ENCODE data around the gene KIAA0319L. TPM values are rescaled to one million over a fixed set of nuclear protein-coding genes. Genes with fewer than 3 reads are reported as not detected.
"Not testable (repeated sequence)": the region's sequence is repeated elsewhere in the genome, so short reads cannot be mapped to it uniquely, and the experiment has no call there.

KIAA0319L gene
- total RNA-seq, 1 experiment from 2014 or later, result 20.9 TPM

DNA sequence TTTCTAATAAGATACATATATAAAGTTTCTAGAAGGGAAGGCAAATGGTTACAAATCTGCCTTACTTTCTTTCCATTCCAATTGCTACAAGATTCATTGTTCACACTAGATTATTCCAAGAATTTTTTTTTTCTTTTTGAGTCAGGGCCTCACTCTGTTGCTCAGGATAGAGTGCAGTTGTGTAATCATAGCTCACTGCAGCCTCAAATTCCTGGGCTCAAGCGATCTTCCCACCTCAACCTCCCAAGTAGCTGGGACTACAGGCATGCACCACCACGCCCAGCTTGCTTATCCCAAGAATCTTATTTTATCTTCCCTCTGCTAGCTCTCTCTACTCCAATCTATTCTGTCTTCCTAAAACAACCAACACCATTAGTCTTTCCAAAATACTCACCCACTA lies 81.8 kb downstream of the KIAA0319L start:
- Histone ChIP-seq H3K4me3 (ENCODE audit: low read length) (no peak overlapping the region), H3K9me2 (replicated peaks; ENCODE audit: low read length) (no peaks in the 10 kb centered on the region), H4K20me1 (ENCODE audit: low read length) (no peaks in the 10 kb centered on the region), H3K79me2 (ENCODE audit: low read length) (no peaks in the 10 kb centered on the region), H3K9me3 (ENCODE audit: low read length) (no peaks in the 10 kb centered on the region), H3K4me1 (ENCODE audit: insufficient read depth, low read length) (peaks cover 13% of the 10 kb centered on the region), H3K27ac (ENCODE audit: low read length) (no peak overlapping the region), H3K9ac (ENCODE audit: low read length) (no peak overlapping the region), H2AFZ (ENCODE audit: low read length) (no peak overlapping the region), H3K27me3 (ENCODE audit: low read length) (no peaks in the 10 kb centered on the region), H3K4me2 (ENCODE audit: low read length) (no peak overlapping the region), H3K36me3 (ENCODE audit: low read depth, low read length) (no peaks in the 10 kb centered on the region; the same call in 1 of the 2 replicates), H3F3A (ENCODE audit: low read length, unreplicated experiment) (no peaks in the 10 kb centered on the region)
- intact Hi-C loops (cut with micrococcal nuclease), result no loop called here
- no peak for ATAC-seq
- POLR2A ChIA-PET (ENCODE audit: unreplicated experiment), result no interaction called here
- no TSS peak for BruUV-seq (replicated peaks)
- DNase-seq, result no peak
- TF ChIP-seq EZH2 (IDR thresholded peaks at IDR 0.05; ENCODE audit: low read length, unreplicated experiment) (no peak), EZH2phosphoT487 (IDR thresholded peaks at IDR 0.05; ENCODE audit: borderline replicate concordance, low read length) (no peak)
- TF ChIP-seq, protein P1, sequence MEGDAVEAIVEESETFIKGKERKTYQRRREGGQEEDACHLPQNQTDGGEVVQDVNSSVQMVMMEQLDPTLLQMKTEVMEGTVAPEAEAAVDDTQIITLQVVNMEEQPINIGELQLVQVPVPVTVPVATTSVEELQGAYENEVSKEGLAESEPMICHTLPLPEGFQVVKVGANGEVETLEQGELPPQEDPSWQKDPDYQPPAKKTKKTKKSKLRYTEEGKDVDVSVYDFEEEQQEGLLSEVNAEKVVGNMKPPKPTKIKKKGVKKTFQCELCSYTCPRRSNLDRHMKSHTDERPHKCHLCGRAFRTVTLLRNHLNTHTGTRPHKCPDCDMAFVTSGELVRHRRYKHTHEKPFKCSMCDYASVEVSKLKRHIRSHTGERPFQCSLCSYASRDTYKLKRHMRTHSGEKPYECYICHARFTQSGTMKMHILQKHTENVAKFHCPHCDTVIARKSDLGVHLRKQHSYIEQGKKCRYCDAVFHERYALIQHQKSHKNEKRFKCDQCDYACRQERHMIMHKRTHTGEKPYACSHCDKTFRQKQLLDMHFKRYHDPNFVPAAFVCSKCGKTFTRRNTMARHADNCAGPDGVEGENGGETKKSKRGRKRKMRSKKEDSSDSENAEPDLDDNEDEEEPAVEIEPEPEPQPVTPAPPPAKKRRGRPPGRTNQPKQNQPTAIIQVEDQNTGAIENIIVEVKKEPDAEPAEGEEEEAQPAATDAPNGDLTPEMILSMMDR (conservative IDR thresholded peaks at IDR 0.05; ENCODE audit: low read depth, low read length), result no peak
- CTCF ChIA-PET, result no interaction called here

DNA sequence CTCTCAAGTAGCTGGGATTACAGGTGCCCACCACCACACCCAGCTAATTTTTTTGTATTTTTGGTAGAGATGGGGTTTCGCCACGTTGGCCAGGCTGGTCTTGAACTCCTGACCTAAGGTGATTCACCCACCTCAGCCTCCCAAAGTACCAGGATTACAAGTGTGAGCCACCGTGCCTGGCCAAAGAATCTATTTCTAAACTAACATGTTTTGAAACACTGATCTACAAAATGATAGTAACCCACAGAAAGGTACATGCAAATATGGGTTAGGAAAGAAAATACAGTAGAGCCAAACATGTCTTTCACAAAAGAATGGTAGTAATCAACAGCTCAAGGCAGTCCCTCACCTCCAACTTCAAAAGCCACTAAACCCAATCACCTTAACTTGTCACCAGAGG lies 84.0 kb downstream of the KIAA0319L start:
- H3K4me1 ChIP-seq (ENCODE audit: insufficient read depth, low read length), result peaks cover 25% of the 10 kb centered on the region
- H2AFZ ChIP-seq (ENCODE audit: low read length); H3K27me3 ChIP-seq (ENCODE audit: low read length); H3K4me2 ChIP-seq (ENCODE audit: low read length); H3K4me3 ChIP-seq (ENCODE audit: low read length); DNase-seq; intact Hi-C loops (cut with micrococcal nuclease); BruUV-seq (replicated peaks); H3F3A ChIP-seq (ENCODE audit: low read length, unreplicated experiment); H3K9me3 ChIP-seq (ENCODE audit: low read length); H3K9me2 ChIP-seq (replicated peaks; ENCODE audit: low read length); ATAC-seq; H3K79me2 ChIP-seq (ENCODE audit: low read length); POLR2A ChIA-PET (ENCODE audit: unreplicated experiment); H3K9ac ChIP-seq (ENCODE audit: low read length); H3K27ac ChIP-seq (ENCODE audit: low read length); H4K20me1 ChIP-seq (ENCODE audit: low read length); H3K36me3 ChIP-seq (ENCODE audit: low read depth, low read length); CTCF ChIA-PET: not testable (repeated sequence)

DNA sequence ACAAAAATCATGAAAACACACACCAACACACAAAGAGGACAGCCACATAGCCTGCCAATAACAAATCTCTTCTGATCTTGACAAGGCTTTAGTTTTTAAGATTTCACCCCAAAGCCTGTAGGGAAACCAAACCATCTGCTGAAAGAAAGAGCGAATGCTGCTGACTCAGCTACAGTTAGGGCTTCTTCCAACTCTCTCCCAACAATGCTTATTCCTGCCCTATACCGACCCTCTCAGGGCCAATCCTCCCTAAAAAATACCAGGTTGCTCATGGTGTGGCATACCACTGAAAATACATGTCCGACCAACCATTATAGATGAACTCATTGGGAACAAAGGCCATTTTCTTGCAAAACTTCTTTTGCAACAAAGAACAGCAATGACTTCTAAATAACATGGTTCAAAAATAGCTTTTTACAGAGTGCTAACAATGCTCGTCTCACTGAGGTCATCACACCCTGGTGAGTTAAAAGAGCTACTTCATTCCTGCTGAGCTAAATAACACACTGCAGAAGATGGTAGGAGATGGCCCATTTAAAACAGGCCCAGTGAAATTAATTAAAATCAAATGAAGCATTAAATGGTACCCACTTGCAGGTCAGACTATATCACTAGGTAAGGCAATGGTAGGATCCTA lies 86.1 kb downstream of the KIAA0319L start:
- no peak for ATAC-seq
- BruUV-seq (replicated peaks), result no TSS peak
- H4K20me1 ChIP-seq (ENCODE audit: low read length), result 0 out of 2 replicates have a peak, but pooled peaks cover 7% of the 10 kb centered on the region
- ChIA-PET POLR2A (ENCODE audit: unreplicated experiment) (no interaction called here), CTCF (no interaction called here)
- TF ChIP-seq EZH2 (IDR thresholded peaks at IDR 0.05; ENCODE audit: low read length, unreplicated experiment) (no peak), EZH2phosphoT487 (IDR thresholded peaks at IDR 0.05; ENCODE audit: borderline replicate concordance, low read length) (no peak)
- TF ChIP-seq, protein P1 (conservative IDR thresholded peaks at IDR 0.05; ENCODE audit: low read depth, low read length), result no peak
- H3K4me2 ChIP-seq (ENCODE audit: low read length), result no peak overlapping the region
- intact Hi-C loops (cut with micrococcal nuclease), result no loop called here
- no peaks in the 10 kb centered on the region for H3K79me2 ChIP-seq (ENCODE audit: low read length)
- H3K9me3 ChIP-seq (ENCODE audit: low read length), result no peaks in the 10 kb centered on the region
- peaks cover 16% of the 10 kb centered on the region for H3F3A ChIP-seq (ENCODE audit: low read length, unreplicated experiment)
- H3K27ac ChIP-seq (ENCODE audit: low read length), result no peak overlapping the region
- DNase-seq, result no peak
- 0 out of 2 replicates have a peak, but pooled peaks cover 2% of the 10 kb centered on the region for H3K36me3 ChIP-seq (ENCODE audit: low read depth, low read length)
- no peak overlapping the region for H3K9ac ChIP-seq (ENCODE audit: low read length)
- no peaks in the 10 kb centered on the region for H3K9me2 ChIP-seq (replicated peaks; ENCODE audit: low read length)
- H3K27me3 ChIP-seq (ENCODE audit: low read length), result no peaks in the 10 kb centered on the region
- no peak overlapping the region for H3K4me3 ChIP-seq (ENCODE audit: low read length)
- no peak overlapping the region for H2AFZ ChIP-seq (ENCODE audit: low read length)
- peaks cover 35% of the 10 kb centered on the region for H3K4me1 ChIP-seq (ENCODE audit: insufficient read depth, low read length)

Measured in PC-3 (cell line).